A673 (cell line): ENCODE data around the gene SPPL3.

Source experiments
- EZH2 ChIP-seq: fragments of 200-600 bp; sonication (generic); IDR thresholded peaks from 2 replicates; pipeline ENCODE4 v1.6.1; 2017; ENCODE audit warnings: borderline replicate concordance, low read depth, mild to moderate bottlenecking, mixed read lengths, antibody characterized with exemption, low read length; ENCODE audit not compliant: poor library complexity, severe bottlenecking
- TF ChIP-seq, protein P1 (sequence below): fragments of 300-800, 200-600 bp; sonication (generic); conservative IDR thresholded peaks from 2 replicates; pipeline ENCODE4 v1.5.1; 2017; ENCODE audit warnings: low read depth, mild to moderate bottlenecking, antibody characterized with exemption, low read length, moderate library complexity, mixed read lengths

DNA sequence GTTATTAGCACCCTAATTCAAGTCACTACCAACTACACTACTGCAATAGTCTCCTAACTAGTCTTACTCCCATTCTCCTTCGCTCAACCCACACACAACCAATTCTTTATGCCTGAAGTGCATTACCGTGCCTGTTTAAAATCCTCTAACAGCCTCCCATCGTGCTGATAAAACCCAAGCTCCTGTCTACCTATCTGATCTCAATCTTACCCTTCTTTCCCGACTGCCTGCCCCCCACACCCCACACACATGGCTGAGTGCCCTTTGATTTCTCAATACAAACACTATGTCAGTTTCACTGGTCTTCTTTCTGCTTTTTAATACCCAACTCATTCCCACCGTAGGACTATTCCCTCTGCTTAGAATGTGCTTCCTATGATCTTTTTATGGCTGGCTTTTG lies 59.9 kb downstream of the SPPL3 start:
- TF ChIP-seq, protein P1, sequence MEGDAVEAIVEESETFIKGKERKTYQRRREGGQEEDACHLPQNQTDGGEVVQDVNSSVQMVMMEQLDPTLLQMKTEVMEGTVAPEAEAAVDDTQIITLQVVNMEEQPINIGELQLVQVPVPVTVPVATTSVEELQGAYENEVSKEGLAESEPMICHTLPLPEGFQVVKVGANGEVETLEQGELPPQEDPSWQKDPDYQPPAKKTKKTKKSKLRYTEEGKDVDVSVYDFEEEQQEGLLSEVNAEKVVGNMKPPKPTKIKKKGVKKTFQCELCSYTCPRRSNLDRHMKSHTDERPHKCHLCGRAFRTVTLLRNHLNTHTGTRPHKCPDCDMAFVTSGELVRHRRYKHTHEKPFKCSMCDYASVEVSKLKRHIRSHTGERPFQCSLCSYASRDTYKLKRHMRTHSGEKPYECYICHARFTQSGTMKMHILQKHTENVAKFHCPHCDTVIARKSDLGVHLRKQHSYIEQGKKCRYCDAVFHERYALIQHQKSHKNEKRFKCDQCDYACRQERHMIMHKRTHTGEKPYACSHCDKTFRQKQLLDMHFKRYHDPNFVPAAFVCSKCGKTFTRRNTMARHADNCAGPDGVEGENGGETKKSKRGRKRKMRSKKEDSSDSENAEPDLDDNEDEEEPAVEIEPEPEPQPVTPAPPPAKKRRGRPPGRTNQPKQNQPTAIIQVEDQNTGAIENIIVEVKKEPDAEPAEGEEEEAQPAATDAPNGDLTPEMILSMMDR = no peak
- no peak for TF ChIP-seq EZH2
